Stimulated activated CD4-positive, alpha-beta T cell treated with anti-CD3 and anti-CD28 coated beads, TNF-alpha, amount 100 ng/mL, for 4 hours (primary cell): ENCODE data around the gene SERPINH1.
"Not testable (repeated sequence)": the region's sequence is repeated elsewhere in the genome, so short reads cannot be mapped to it uniquely, and the experiment has no call there.

Experiments used
- DNase-seq, 3 experiments: peaks; one replicate each; pipeline ENCODE4 v3.0.0-alpha.2; 2020; ENCODE audit warnings: low read depth in 3 of 3

SERPINH1 gene

DNA sequence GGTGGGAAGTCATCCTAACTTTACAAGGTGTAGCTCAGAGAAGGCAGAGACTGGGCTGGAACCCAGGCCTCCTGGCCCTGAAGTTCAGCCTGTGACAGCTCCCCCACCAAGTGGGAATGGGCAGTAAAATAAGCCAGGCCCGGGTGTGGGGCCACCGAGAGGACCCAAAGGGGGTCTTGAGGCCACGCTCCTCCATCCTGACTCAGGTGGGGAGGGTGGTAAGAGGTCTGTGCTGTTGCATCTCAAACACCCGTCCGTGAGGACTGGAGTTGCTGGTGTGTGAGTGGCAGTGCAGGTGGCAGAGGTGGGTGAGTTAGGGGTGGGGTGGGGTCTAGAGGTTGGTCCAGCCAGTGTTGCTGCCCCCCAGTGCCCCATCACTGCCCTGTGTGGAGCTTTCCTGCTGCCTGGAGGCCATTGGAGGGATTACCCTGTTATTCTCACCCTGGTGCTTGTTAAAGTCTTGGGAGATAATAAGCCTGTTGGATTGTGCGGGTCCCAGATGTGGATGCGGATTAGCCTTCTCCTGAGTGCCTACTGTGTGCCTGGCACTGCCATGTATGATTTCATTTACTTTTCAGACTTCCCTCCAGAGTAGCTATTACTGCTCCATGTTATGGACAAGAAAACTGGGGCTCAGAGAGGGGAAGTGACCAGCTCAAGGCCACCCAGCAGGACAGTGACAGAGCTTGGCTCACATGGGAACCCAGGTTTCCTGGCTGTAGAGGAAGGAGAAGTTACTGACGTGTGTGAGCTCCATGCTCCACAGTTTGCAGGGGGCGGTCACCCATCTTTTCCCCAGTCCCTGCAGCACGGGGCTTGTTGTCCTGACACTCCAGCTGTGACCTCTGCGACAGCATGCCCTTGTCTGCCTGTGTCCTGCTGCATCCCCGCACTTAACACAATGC is 12.9 kb downstream of the SERPINH1 start:
- no peak for DNase-seq

DNA sequence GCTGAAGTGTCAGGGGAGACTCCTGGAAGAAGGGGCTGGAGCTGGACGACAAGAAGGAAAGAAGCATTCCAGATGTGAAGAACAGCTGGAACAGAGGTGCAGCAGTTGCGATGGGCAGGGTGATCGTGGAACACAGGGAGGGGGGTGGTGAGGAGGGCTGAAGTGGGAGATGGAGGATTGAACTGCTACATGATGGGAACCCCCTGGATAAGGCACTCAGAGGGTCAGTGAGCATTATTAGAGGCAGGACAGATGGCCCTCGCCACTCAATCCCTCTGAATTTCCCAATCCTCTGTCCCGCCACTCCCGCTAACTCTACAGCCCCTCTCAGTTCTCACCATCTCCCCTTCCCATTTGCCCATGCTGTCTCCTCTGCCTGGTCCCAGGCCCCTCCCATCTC is 14.0 kb downstream of the SERPINH1 start:
- no peak for DNase-seq

- DNase-seq: no peak
Observed at GRCh38 chr11:75576499-75576918, 14.5 kb downstream of the SERPINH1 start.

DNA sequence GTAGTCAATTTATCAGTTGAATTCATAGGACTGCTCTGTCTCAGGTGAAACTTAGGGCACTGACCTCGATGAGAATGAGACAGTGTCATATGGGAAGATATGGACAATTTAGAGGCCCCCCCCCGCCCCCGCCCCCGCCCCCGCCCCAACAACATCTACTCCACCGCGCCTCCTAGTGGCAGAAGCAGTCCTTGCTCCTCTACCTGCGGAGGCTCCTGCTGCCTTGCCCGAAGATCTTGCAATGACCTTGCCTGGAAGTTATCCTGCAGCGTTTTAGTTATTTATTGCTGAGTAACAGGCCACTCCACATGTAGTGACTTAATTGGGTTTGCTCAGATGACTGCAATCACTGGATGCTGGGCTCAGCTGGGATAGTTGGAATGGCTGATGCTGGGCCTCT is 15.2 kb downstream of the SERPINH1 start:
- DNase-seq: peak in 1 of 3 experiments; percentile 46

- no peak for DNase-seq
Observed at GRCh38 chr11:75578977-75579376, 16.9 kb downstream of the SERPINH1 start.

DNA sequence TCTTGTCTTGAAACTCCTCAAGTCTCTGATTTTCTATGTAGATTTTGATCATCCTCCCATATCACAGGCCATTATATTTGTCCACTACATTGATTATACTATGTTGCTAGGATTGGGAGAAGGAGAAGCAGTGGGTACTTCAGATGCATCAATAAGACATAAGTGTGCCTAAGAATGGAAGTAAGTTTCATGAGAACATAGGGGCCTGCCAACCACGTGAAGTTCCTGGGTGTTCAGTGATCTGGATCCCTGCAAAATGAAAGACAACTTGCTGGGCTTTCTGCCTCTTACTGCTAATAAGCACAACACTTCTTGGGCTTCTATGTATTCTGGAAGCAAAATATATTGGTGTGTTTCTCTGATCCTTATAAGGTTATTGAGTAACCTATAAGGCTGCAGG is 17.8 kb downstream of the SERPINH1 start:
- DNase-seq: no peak

- DNase-seq: no peak
Observed at GRCh38 chr11:75582506-75582894, 20.4 kb downstream of the SERPINH1 start.

GRCh38 chr11:75582895-75583717 is 21.1 kb downstream of the SERPINH1 start:
- peak in 1 of 3 experiments; percentile 39 for DNase-seq

- DNase-seq: no peak
Observed at GRCh38 chr11:75583718-75584658, 21.9 kb downstream of the SERPINH1 start.

- DNase-seq: not testable (repeated sequence)
Observed at GRCh38 chr11:75584659-75585292, 22.7 kb downstream of the SERPINH1 start.

- DNase-seq: no peak
Observed at GRCh38 chr11:75585293-75585670, 23.2 kb downstream of the SERPINH1 start.

- DNase-seq: no peak
Observed at GRCh38 chr11:75586395-75586794, 24.3 kb downstream of the SERPINH1 start.

GRCh38 chr11:75588051-75588481 is 26.0 kb downstream of the SERPINH1 start:
- no peak for DNase-seq

DNA sequence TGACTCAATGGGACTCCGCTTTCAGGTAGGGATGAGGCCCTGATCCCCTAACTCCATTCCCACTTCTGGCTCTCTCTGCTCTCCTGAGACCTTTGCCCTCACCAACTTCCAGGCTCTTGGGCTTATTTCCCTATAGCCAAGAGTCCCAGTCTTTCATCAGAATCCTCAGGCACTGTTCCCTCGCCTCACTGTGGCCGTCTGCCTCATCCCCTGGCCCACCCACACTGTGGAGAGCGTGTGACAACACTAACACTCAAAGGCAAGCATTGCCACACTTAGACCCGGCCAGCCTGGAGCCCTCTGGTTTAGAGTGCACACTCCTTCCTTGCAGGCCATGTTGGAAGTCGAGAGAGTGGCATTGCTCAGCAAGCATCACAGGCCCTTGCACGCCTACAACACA is 27.0 kb downstream of the SERPINH1 start:
- DNase-seq: no peak

DNA sequence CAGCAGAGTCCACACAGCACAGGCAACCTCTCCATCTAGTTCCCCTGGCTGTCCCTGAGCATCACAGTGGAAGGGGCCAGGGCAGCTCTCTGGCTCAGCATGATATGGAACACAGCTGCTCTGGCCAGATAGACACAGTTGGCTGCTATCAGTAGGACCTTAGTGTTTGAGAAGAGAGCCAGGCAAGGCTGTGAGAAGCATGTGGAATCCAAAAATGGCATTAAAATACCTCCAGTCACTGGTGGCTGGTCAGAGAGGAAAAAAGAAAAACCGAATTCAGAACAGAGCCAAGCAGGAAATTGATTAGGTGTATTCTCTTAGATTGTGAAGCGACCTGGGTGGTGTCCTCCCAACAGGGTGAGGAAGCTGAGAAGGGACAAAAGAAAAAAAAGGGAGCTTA is 27.9 kb downstream of the SERPINH1 start:
- DNase-seq: no peak

GRCh38 chr11:75591371-75591770 is 29.3 kb downstream of the SERPINH1 start:
- no peak for DNase-seq

DNA sequence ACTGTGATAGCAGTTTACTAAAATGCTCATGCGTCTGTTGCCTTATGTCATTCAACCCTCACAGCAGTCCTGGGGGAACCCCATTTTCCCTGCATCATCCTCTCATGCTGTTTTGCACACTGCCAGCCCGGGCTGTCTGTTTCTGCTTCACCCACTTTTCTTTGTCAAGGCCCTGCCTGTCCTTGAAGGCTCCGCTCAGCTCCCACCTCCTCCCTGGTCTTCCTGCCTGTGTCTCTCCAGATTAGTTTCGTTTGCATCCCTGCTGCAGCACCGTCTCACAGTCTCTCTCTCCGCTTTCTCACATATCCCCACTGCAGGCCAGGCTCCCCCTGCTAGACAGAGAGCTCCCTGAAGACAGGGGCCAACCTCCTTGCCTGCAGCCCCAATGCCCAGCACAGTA is 29.9 kb downstream of the SERPINH1 start:
- no peak for DNase-seq

GRCh38 chr11:75592715-75593114 is 30.7 kb downstream of the SERPINH1 start:
- no peak for DNase-seq

DNA sequence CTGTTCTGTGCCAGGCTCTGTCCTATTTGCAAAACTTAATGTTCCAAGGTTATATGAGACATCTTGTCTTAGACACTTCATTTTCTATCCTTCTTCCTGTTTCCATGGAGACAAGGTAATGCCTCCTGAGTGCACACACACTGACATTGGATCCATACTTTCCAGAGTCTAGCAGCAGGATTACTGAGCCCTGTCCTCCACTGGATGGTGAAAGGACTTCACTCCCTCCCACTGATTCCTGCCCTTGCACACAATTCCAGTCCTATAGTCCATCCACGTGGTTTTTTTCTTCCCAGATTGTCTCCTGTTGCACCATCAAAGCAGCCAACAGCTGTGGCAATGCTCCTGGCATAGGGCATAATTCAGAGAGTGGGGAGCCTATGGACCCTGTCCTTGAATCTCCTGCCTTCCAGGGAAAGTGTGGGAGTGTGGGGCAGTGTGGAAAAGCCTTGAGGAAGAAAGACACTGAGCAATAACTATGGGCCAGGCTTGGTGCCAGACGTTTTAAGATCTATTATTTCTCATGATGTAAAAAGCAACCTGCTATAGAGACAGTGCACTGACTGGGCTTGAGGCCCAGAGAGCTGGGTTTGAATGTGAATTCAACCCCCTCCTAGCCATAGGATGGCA is 31.3 kb downstream of the SERPINH1 start:
- DNase-seq: no peak

DNA sequence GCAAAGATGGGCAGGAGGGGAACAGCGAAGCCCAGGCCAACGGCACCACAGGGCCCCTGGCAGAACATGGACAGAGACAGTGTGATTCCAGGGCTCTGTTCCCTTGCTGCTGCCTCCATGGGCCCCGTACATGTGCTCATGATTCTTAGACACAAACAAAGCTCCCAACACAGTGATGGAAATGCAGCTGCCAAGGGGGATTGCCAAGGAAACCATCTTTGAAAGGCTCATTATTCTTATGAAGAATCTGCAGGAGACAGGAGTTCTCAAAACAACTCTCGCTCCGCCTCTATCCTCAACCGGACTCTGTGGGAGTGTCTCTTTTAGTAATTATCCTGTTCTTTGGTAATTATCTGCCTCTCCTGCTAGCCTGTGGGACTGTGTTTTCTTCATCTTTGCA is 32.2 kb downstream of the SERPINH1 start:
- DNase-seq: no peak

DNA sequence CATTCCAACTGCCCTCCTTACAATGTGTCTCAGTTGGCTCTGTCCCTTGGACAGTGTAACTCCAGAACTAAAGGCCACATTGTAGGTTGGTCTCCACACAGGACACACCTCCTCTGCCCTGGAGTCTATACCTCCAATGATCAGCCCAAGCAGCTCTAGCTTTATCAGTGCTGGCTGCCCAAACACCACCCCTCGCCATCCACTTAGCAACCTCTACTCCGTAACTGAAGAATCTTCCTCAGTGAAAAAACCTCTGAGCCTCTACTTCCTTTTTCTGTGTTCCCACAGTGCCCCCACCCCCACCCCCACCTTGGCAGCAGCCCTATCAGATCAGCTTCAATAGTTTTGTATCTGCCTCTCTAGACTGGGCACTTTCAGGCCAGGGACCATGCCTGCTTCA is 33.4 kb downstream of the SERPINH1 start:
- no peak for DNase-seq
